Body of pancreas (tissue), 4 donors: ENCODE measurements around the gene RFTN1. TPM values are rescaled to one million over a fixed set of nuclear protein-coding genes. Genes with fewer than 3 reads are reported as not detected.

Experiments
- ATAC-seq: fragments of 150-250 bp; one replicate; pipeline ENCODE4 v1.9.1; 2016
- DNase-seq, 4 donors: peaks; one replicate each; pipeline ENCODE4 v3.0.0-alpha.2; 2019
- H3K27ac ChIP-seq, 4 donors: fragments of 200-600 bp; sonication (generic); 1 replicate in 3 of 4; 2 replicates in 1 of 4; pipeline versions ENCODE4 v1.5.1 to v1.6.1; 2016 to 2019; ENCODE audit warnings: mild to moderate bottlenecking in 1 of 4, mixed read lengths in 1 of 4, moderate library complexity in 1 of 4
- H3K27me3 ChIP-seq, 2 donors: fragments of 200-600 bp; sonication (generic); one replicate each; pipeline ENCODE4 v1.6.0; 2016; ENCODE audit warnings: mild to moderate bottlenecking in 1 of 2
- H3K36me3 ChIP-seq, 2 donors: fragments of 200-600 bp; sonication (generic); replicated peaks in 1 of 2; 2 replicates each; pipeline ENCODE4 v1.5.1; 2016; ENCODE audit warnings: low read depth in 2 of 2; ENCODE audit not compliant: insufficient read depth in 1 of 2
- H3K4me1 ChIP-seq: fragments of 200-600 bp; sonication (generic); one replicate; pipeline ENCODE4 v1.6.0; 2016
- H3K4me3 ChIP-seq, 2 donors: fragments of 200-600 bp; sonication (generic); 1 replicate in 1 of 2; 2 replicates in 1 of 2; pipeline ENCODE4 v1.5.1; 2016 to 2019
- H3K9me3 ChIP-seq, 3 donors: fragments of 200-600 bp; sonication (generic); 1 replicate in 2 of 3; 2 replicates in 1 of 3; pipeline ENCODE4 v1.5.1; 2016
- POLR2A ChIP-seq, 3 donors: fragments of 450-650 bp; IDR thresholded peaks; one replicate each; pipeline ENCODE4 v1.6.1; 2016; ENCODE audit warnings: antibody characterized with exemption in 3 of 3, mild to moderate bottlenecking in 2 of 3
- WGBS, 2 donors: methylation state at CpG; one replicate each; pipeline ENCODE4 v1.1.5; 2017; 5-methylcytosine and 5-hydroxymethylcytosine counted together
- intact Hi-C: fragments of 100-400 bp; cut with DNase I; formaldehyde crosslinking; loops from one replicate; pipeline ENCODE4 v1.15.1; 2023
- total RNA-seq, 2 donors: library from RNA; depleted of rRNA; stranded (reverse); fragments of >200 nt; gene quantifications; one replicate each; pipeline ENCODE4 v1.1.0, GENCODE V29; 2016
- TF ChIP-seq, protein P1 (sequence below), 7 experiments: fragments of 450-650 bp in 4 of 7; fragments of 200-600 bp in 3 of 7; sonication (generic) in 3 of 7; IDR thresholded peaks; one replicate each; pipeline ENCODE4 v1.5.1; 2016 to 2019; ENCODE audit warnings: antibody characterized with exemption in 7 of 7

Gene RFTN1
- total RNA-seq, 2 donors from 2014 or later = 6.5 to 28.0 TPM

DNA sequence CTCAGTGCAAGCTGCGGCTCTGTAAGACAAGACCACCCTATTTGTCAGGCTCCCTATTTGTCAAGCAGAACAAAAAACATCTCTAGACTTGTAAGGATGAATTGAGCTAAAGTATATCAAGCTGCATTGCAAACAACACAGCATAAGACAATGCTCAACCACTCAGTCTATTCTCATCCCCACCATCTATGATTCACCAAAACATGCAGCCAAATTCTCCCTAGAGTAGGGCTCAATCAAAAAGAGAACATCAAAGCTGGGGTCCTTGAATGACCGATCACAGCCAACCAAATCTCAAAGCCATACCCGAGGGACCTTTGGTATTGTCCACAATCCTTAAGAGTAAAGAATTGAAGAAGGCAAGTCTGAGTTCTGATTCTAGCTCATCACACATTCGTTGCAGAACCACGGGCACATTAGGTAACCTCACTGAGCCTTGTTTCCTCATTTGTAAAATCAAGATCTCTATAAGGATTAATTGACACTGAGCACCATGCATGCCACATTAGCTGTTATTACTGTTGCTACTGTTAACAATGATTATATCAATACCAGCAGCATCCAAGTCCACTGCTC is 31.2 kb downstream of the RFTN1 start:
- peaks cover 10% of the 10 kb centered on the region for H3K4me1 ChIP-seq

DNA sequence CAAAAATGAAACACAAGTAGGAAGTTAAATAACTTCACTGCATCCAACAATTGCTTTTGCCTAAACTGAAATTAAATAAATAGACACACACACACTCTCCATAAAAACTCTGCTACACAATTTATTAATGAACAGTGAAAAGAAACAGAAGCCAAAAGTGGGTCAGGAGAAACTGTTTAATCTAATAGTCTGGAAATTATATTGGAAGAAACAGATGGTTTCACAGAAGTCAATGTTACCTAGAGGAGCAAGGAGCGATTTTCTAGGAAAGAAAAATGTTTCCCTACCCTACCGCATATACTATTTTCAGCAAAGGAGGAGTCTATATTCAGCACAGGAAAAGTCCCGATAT is 32.0 kb downstream of the RFTN1 start:
- Histone ChIP-seq H3K36me3 (no peaks in the 10 kb centered on the region), H3K9me3 (no peaks in the 10 kb centered on the region), H3K27ac (peak overlapping the region in 1 of 4 donors; percentile 20), H3K4me3 (no peak overlapping the region), H3K4me1 (peaks cover 10% of the 10 kb centered on the region), H3K27me3 (no peaks in the 10 kb centered on the region)
- TF ChIP-seq, protein P1, sequence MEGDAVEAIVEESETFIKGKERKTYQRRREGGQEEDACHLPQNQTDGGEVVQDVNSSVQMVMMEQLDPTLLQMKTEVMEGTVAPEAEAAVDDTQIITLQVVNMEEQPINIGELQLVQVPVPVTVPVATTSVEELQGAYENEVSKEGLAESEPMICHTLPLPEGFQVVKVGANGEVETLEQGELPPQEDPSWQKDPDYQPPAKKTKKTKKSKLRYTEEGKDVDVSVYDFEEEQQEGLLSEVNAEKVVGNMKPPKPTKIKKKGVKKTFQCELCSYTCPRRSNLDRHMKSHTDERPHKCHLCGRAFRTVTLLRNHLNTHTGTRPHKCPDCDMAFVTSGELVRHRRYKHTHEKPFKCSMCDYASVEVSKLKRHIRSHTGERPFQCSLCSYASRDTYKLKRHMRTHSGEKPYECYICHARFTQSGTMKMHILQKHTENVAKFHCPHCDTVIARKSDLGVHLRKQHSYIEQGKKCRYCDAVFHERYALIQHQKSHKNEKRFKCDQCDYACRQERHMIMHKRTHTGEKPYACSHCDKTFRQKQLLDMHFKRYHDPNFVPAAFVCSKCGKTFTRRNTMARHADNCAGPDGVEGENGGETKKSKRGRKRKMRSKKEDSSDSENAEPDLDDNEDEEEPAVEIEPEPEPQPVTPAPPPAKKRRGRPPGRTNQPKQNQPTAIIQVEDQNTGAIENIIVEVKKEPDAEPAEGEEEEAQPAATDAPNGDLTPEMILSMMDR (IDR thresholded peaks at IDR 0.05) = no peak
- no peak for TF ChIP-seq POLR2A (IDR thresholded peaks at IDR 0.05)
- ATAC-seq (no peak), DNase-seq (no peak)
- 52 to 79% methylated on average over 3 of the region's 3 CpGs for WGBS, 2 donors
- intact Hi-C loops = no loop called here

More for the DNA sequence above, 31.2 kb downstream of the RFTN1 start:
- TF ChIP-seq, protein P1 (IDR thresholded peaks at IDR 0.05) = no peak
- no peak for TF ChIP-seq POLR2A (IDR thresholded peaks at IDR 0.05)
- 72 to 76% methylated on average over 5 of the region's 5 CpGs for WGBS, 2 donors
- intact Hi-C loops = no loop called here
- H3K36me3 ChIP-seq = no peaks in the 10 kb centered on the region
- no peak for DNase-seq
- H3K27me3 ChIP-seq = no peaks in the 10 kb centered on the region
- H3K27ac ChIP-seq = peak overlapping the region in 1 of 4 donors; percentile 20
- no peak overlapping the region for H3K4me3 ChIP-seq
- no peak for ATAC-seq
- H3K9me3 ChIP-seq = no peaks in the 10 kb centered on the region

DNA sequence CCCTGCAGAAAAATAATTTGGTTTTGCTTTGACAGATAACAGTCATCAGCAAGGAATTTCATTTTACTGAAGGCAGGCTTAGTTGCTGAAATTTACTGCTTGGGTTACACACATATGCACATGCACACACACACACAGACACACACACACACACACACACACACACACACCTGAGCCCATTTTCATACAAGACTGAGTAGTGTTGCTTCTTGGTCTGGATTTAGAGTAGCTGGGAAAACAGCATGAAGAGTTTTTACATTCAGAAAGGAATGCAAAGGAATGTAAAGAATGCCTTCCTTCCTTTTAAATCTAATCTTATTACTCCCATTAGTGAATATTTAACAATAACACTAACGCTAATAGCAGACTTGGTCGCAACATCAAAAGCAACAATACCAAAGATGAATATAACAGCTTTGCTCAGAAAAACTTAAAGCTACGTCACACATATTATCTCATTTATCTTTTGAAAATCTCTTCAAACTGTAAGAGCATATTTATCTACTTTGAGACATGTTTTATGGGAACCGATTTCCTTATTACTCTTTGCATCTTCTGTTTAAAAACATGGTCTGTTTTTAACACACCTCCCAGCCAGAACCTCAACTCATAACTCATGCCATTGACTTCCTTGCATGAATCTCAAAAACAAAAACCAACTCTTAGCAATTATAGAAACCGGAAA is 32.5 kb downstream of the RFTN1 start:
- H3K9me3 ChIP-seq = no peaks in the 10 kb centered on the region
- 25 to 36% methylated on average over 5 of the region's 5 CpGs for WGBS, 2 donors
- DNase-seq = no peak
- TF ChIP-seq, protein P1 (IDR thresholded peaks at IDR 0.05) = no peak
- no peak for TF ChIP-seq POLR2A (IDR thresholded peaks at IDR 0.05)
- intact Hi-C loops = no loop called here
- H3K36me3 ChIP-seq = no peaks in the 10 kb centered on the region
- H3K4me3 ChIP-seq = no peak overlapping the region
- no peaks in the 10 kb centered on the region for H3K27me3 ChIP-seq
- H3K4me1 ChIP-seq = peaks cover 10% of the 10 kb centered on the region
- ATAC-seq = no peak
- H3K27ac ChIP-seq = no peak overlapping the region

DNA sequence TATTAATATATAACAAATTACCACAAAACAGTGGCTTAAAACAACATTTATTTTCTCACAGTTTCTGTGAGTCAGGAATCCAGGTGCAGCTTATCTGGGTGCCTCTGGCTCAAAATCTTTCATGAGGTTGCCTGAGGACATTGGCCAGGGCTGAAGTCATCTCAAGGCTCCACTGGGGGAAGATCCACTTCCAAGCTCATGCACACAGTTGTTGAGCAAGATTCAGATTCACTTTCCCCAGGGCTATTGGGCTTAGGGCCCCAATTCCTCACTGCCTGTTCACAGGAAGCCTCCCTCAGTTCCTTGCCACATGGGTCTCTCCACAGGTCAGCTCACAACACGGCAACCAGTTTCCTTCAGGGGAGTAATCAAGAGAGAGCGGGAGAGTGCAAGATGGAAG is 35.0 kb downstream of the RFTN1 start:
- Histone ChIP-seq H3K27me3 (no peaks in the 10 kb centered on the region), H3K27ac (no peak overlapping the region), H3K36me3 (no peaks in the 10 kb centered on the region), H3K9me3 (no peaks in the 10 kb centered on the region), H3K4me1 (peaks cover 10% of the 10 kb centered on the region), H3K4me3 (no peak overlapping the region)
- TF ChIP-seq, protein P1 (IDR thresholded peaks at IDR 0.05) = no peak
- no peak for TF ChIP-seq POLR2A (IDR thresholded peaks at IDR 0.05)
- intact Hi-C loops = no loop called here
- 75 to 77% methylated on average over 2 of the region's 2 CpGs for WGBS, 2 donors
- ATAC-seq (no peak), DNase-seq (no peak)

DNA sequence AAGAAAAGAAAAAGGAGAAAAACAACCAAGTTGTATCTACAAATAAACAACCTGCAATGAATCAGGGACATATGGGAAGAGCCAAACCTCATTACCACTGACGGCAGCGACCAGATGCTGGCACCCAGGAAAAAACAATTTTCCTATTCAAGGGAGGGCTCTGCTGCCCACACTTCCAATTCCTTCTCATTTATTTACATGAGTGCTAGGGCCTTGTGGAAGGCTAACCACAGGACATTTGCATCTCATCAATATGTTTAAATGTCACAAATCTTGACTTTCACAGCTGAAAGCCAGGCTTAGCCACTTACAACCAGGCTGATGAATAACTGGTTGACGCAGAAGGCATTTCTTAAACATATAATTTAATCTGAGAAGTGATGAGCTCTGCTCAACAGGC is 36.0 kb downstream of the RFTN1 start:
- peaks cover 10% of the 10 kb centered on the region for H3K4me1 ChIP-seq
- DNase-seq (no peak), ATAC-seq (no peak)
- H3K9me3 ChIP-seq = no peaks in the 10 kb centered on the region
- TF ChIP-seq, protein P1 (IDR thresholded peaks at IDR 0.05) = no peak
- no peak for TF ChIP-seq POLR2A (IDR thresholded peaks at IDR 0.05)
- intact Hi-C loops = no loop called here
- no peaks in the 10 kb centered on the region for H3K27me3 ChIP-seq
- H3K4me3 ChIP-seq = no peak overlapping the region
- no peaks in the 10 kb centered on the region for H3K36me3 ChIP-seq
- H3K27ac ChIP-seq = no peak overlapping the region
- 85 to 86% methylated on average over 3 of the region's 3 CpGs for WGBS, 2 donors
